GM12874 (cell line): ENCODE results near the gene ITPR1.

ENCODE experiments used
- CTCF ChIP-seq: IDR thresholded peaks from 2 replicates; pipeline ENCODE4 v1.5.1; 2011; ENCODE audit warnings: low read depth, mild to moderate bottlenecking, control low read depth, low read length, moderate library complexity; ENCODE audit not compliant: insufficient read depth

The ITPR1 gene

GRCh38 chr3:4856564-4856963 is 363.4 kb downstream of the ITPR1 start:
- no peak for TF ChIP-seq CTCF

GRCh38 chr3:4856986-4857385 is 363.8 kb downstream of the ITPR1 start:
- TF ChIP-seq CTCF = no peak

GRCh38 chr3:4859788-4860187 is 366.6 kb downstream of the ITPR1 start:
- no peak for TF ChIP-seq CTCF

DNA sequence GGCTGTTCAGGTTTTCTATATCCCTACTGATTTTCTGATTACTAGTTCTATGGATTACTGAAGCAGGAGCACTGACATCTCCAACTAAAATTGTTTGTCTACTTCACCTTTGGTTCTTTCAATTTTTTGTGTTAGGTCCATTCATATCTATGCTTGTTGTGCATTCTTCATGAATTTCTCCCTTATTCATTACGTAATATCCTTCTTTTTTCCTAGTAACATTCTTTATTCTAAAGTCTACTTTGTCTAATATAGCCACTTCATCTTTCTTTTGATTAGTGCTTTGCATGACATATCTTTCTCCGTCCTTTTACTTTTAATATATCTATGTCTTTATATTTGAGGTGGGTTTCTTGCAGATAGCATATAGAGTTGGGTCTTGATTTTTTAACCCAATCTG is 369.8 kb downstream of the ITPR1 start:
- no peak for TF ChIP-seq CTCF

GRCh38 chr3:4864503-4864902 is 371.4 kb downstream of the ITPR1 start:
- no peak for TF ChIP-seq CTCF

DNA sequence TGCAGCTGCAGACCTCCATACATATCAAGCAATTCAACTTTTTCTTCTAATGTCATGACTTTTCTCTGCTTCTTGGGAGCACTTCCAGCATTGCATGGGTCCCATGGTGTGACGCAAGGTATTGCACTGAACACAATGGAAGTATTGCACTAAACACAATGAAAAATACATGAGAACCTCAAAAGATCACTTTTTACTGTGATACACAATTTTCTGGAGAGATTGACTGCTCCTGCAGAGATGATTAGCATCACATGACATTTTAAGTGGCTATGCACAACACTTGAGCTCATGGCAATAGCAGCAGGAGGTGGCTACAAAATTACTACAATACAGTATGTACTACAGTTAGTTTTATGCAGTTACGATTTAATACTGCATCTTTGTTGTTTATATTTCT is 372.6 kb downstream of the ITPR1 start:
- TF ChIP-seq CTCF = no peak

DNA sequence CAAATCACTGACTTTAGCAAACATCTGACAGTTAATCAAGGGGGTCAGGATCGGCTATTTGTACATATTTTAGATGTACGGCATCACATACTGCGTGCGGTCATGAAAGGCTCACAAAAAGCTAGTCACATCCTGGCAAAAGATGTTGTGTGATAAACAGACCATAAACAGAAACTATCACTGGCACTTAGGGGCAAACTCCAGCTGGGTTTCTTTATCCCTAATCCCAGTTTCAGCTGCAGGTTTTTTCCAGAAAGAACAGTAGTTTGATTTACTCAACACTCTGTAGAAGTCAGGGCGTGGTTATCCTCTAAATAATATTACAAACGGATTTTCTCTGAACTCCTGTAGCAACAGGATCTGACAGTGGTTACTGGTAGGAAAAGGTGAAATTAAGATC is 373.7 kb downstream of the ITPR1 start:
- TF ChIP-seq CTCF = no peak
